Raji (cell line): Measurements from ENCODE around the gene ATP8A2.

Experiments used
- POLR2A ChIP-seq: IDR thresholded peaks from 2 replicates; pipeline ENCODE4 v1.6.1; 2011; ENCODE audit warnings: low read depth, low read length, control low read depth; ENCODE audit not compliant: insufficient read depth

Gene ATP8A2

GRCh38 chr13:25674371-25674770 lies 302.6 kb downstream of the ATP8A2 start:
- TF ChIP-seq POLR2A, result no peak

GRCh38 chr13:25675060-25675459 lies 303.3 kb downstream of the ATP8A2 start:
- TF ChIP-seq POLR2A, result no peak

GRCh38 chr13:25677956-25678355 lies 306.2 kb downstream of the ATP8A2 start:
- no peak for TF ChIP-seq POLR2A

GRCh38 chr13:25678398-25678797 lies 306.6 kb downstream of the ATP8A2 start:
- TF ChIP-seq POLR2A, result no peak

- TF ChIP-seq POLR2A, result no peak
Measured at GRCh38 chr13:25679159-25679558, 307.4 kb downstream of the ATP8A2 start.

- TF ChIP-seq POLR2A, result no peak
Measured at GRCh38 chr13:25679936-25680335, 308.2 kb downstream of the ATP8A2 start.

- no peak for TF ChIP-seq POLR2A
Measured at GRCh38 chr13:25682276-25682675, 310.5 kb downstream of the ATP8A2 start.

GRCh38 chr13:25683056-25683455 lies 311.3 kb downstream of the ATP8A2 start:
- TF ChIP-seq POLR2A, result no peak

GRCh38 chr13:25683662-25684370 lies 312.0 kb downstream of the ATP8A2 start:
- no peak for TF ChIP-seq POLR2A

GRCh38 chr13:25684491-25684890 lies 312.7 kb downstream of the ATP8A2 start:
- no peak for TF ChIP-seq POLR2A

GRCh38 chr13:25686831-25687470 lies 315.2 kb downstream of the ATP8A2 start:
- no peak for TF ChIP-seq POLR2A

GRCh38 chr13:25687471-25688225 lies 315.9 kb downstream of the ATP8A2 start:
- TF ChIP-seq POLR2A, result no peak

GRCh38 chr13:25688536-25688935 lies 316.8 kb downstream of the ATP8A2 start:
- no peak for TF ChIP-seq POLR2A

- no peak for TF ChIP-seq POLR2A
Measured at GRCh38 chr13:25689539-25689938, 317.8 kb downstream of the ATP8A2 start.

GRCh38 chr13:25690582-25690981 lies 318.8 kb downstream of the ATP8A2 start:
- TF ChIP-seq POLR2A, result no peak

GRCh38 chr13:25691654-25692053 lies 319.9 kb downstream of the ATP8A2 start:
- no peak for TF ChIP-seq POLR2A

GRCh38 chr13:25692099-25692498 lies 320.3 kb downstream of the ATP8A2 start:
- TF ChIP-seq POLR2A, result no peak

GRCh38 chr13:25699056-25699455 lies 327.3 kb downstream of the ATP8A2 start:
- TF ChIP-seq POLR2A, result no peak
